Sigmoid colon (tissue), 7 donors: Measurements from ENCODE around the gene PSMG4. TPM values are rescaled to one million over a fixed set of nuclear protein-coding genes. Genes with fewer than 3 reads are reported as not detected.

ENCODE experiments used
- DNase-seq: peaks from one replicate; pipeline ENCODE4 v3.0.0-alpha.2; 2019
- H3K27ac ChIP-seq, 4 donors: fragments of 200-600 bp; sonication (generic); one replicate each; pipeline ENCODE4 v1.5.1; 2016 to 2019; ENCODE audit warnings: mild to moderate bottlenecking in 1 of 4
- H3K27me3 ChIP-seq, 3 donors: fragments of 200-600 bp; sonication (generic); one replicate each; pipeline ENCODE4 v1.5.1; 2019; ENCODE audit warnings: mild to moderate bottlenecking in 1 of 3
- H3K36me3 ChIP-seq, 4 donors: fragments of 200-600 bp; sonication (generic); one replicate each; pipeline ENCODE4 v1.5.1; 2016 to 2019
- H3K4me1 ChIP-seq, 4 donors: fragments of 200-600 bp; sonication (generic); one replicate each; pipeline ENCODE4 v1.5.1; 2017 to 2019
- H3K4me3 ChIP-seq, 4 donors: fragments of 200-600 bp; sonication (generic); one replicate each; pipeline ENCODE4 v1.5.1; 2017 to 2019; ENCODE audit warnings: mild to moderate bottlenecking in 2 of 4, moderate library complexity in 1 of 4
- H3K9me3 ChIP-seq, 4 donors: fragments of 200-600 bp in 3 of 4; sonication (generic) in 3 of 4; one replicate each; pipeline versions ENCODE4 v1.5.1 to v1.6.1; 2013 to 2019
- EP300 ChIP-seq, 4 donors: sonication (generic); formaldehyde crosslinking; IDR thresholded peaks; one replicate each; pipeline ENCODE4 v1.6.1; 2017; ENCODE audit warnings: antibody characterized with exemption in 4 of 4
- POLR2A ChIP-seq, 2 donors: fragments of 450-650 bp; IDR thresholded peaks; one replicate each; pipeline ENCODE4 v1.6.1; 2016; ENCODE audit warnings: antibody characterized with exemption in 2 of 2, mild to moderate bottlenecking in 2 of 2, moderate library complexity in 2 of 2
- POLR2AphosphoS5 ChIP-seq, 4 donors: sonication (generic); formaldehyde crosslinking; IDR thresholded peaks; one replicate each; pipeline ENCODE4 v1.6.1; 2017; ENCODE audit warnings: antibody characterized with exemption in 4 of 4
- WGBS, 2 donors: extraction: QIAGEN DNeasy Blood & Tissue Kit; methylation state at CpG; one replicate each; pipeline ENCODE4 v1.1.7; 2013; 5-methylcytosine and 5-hydroxymethylcytosine counted together
- intact Hi-C: fragments of 100-400 bp; cut with DNase I; formaldehyde crosslinking; loops from one replicate; pipeline ENCODE4 v1.15.1; 2023
- polyA plus RNA-seq, 3 donors: library from polyadenylated mRNA; stranded (reverse); fragments of 200-250 nt; gene quantifications; one replicate each; pipeline ENCODE4 v1.2.3, GENCODE V29; 2013
- total RNA-seq, 4 donors: library from RNA; depleted of rRNA; stranded (reverse); fragments of >200 nt; gene quantifications; one replicate each; pipeline ENCODE4 v1.1.0, GENCODE V29; 2016
- TF ChIP-seq, protein P1 (sequence below), 4 experiments: fragments of 450-650 bp in 3 of 4; fragments of 200-600 bp in 1 of 4; IDR thresholded peaks; one replicate each; pipeline ENCODE4 v1.5.1; 2016 to 2019; ENCODE audit warnings: antibody characterized with exemption in 4 of 4, mild to moderate bottlenecking in 3 of 4, moderate library complexity in 2 of 4
- donor health status: healthy with polysubstance abuse.
- donor health status: Bipolar disorder and iron deficiency.
- donor health status: healthy.

PSMG4 gene
- total and polyA plus RNA-seq, 7 donors = 14.6 to 39.0 (median 30.0) TPM

GRCh38 chr6:3233321-3233720, 25.4 kb upstream of the PSMG4 start:
- peaks cover 0 to 38% (median 30%) of the 10 kb centered on the region in 4 donors for H3K4me1 ChIP-seq
- no peaks in the 10 kb centered on the region for H3K9me3 ChIP-seq
- TF ChIP-seq EP300 (IDR thresholded peaks at IDR 0.05) = no peak
- no peak for TF ChIP-seq POLR2A (IDR thresholded peaks at IDR 0.05)
- no peak for TF ChIP-seq POLR2AphosphoS5 (IDR thresholded peaks at IDR 0.05)
- TF ChIP-seq, protein P1, sequence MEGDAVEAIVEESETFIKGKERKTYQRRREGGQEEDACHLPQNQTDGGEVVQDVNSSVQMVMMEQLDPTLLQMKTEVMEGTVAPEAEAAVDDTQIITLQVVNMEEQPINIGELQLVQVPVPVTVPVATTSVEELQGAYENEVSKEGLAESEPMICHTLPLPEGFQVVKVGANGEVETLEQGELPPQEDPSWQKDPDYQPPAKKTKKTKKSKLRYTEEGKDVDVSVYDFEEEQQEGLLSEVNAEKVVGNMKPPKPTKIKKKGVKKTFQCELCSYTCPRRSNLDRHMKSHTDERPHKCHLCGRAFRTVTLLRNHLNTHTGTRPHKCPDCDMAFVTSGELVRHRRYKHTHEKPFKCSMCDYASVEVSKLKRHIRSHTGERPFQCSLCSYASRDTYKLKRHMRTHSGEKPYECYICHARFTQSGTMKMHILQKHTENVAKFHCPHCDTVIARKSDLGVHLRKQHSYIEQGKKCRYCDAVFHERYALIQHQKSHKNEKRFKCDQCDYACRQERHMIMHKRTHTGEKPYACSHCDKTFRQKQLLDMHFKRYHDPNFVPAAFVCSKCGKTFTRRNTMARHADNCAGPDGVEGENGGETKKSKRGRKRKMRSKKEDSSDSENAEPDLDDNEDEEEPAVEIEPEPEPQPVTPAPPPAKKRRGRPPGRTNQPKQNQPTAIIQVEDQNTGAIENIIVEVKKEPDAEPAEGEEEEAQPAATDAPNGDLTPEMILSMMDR (IDR thresholded peaks at IDR 0.05) = no peak
- intact Hi-C loops = loop anchor here (5.0 kb wide), 2 partner anchors 106 to 166 kb away; partner anchors contain the start of gene RIPK1
- 79 to 90% methylated on average over 3 of the region's 3 CpGs for WGBS, 2 donors
- H3K27me3 ChIP-seq = peaks cover 13 to 52% (median 24%) of the 10 kb centered on the region in 3 donors
- H3K36me3 ChIP-seq = no peaks in the 10 kb centered on the region
- H3K27ac ChIP-seq = no peak overlapping the region
- no peak overlapping the region for H3K4me3 ChIP-seq
- DNase-seq = no peak

DNA sequence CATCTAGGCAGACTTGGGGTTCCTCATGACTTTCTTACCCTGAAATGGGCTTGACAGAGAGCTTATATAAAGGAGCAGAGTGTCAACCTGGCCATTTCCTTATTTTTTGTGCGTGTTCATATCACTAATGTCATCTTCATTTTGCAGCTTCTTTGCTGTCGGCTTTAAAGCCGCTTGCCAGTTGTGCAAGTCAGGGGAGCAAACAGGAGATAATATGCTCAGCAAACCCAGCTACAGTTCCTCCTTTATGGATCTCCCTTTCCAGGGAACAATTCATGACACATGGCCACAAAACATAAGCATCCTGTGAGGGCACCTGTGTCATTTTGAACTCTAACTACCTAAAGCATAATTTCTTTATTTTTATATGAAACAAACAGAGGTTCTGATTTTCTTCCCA, 24.8 kb upstream of the PSMG4 start:
- DNase-seq = no peak
- intact Hi-C loops = loop anchor here (5.0 kb wide), 2 partner anchors 107 to 167 kb away; partner anchors contain the start of gene RIPK1
- H3K9me3 ChIP-seq = no peaks in the 10 kb centered on the region
- TF ChIP-seq EP300 (IDR thresholded peaks at IDR 0.05) (no peak), POLR2A (IDR thresholded peaks at IDR 0.05) (no peak), POLR2AphosphoS5 (IDR thresholded peaks at IDR 0.05) (no peak)
- TF ChIP-seq, protein P1 (IDR thresholded peaks at IDR 0.05) = no peak
- H3K27me3 ChIP-seq = peaks cover 11 to 46% (median 18%) of the 10 kb centered on the region in 3 donors
- 75 to 81% methylated on average over 3 of the region's 3 CpGs for WGBS, 2 donors
- no peaks in the 10 kb centered on the region for H3K36me3 ChIP-seq
- H3K4me1 ChIP-seq = peaks cover 0 to 32% (median 24%) of the 10 kb centered on the region in 4 donors
- H3K27ac ChIP-seq = no peak overlapping the region
- H3K4me3 ChIP-seq = no peak overlapping the region

DNA sequence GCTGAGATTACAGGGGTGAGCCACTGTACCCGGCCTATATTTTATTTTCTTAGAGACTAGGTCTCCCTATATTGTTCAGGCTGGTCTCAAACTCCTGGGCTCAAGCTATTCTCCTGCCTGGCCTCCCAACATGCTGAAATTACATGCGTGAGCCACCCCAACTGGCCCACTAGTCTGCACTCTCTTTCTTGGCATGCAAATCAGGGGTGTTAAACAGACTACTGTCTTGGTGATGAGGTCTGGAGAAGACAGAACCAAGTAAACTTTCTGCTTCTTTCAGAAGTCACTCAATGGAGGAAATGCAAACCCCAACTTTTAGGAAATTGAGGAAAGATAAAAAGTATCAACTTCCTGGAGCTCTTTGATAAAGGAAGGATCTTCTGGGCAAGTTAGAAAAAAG, 23.3 kb upstream of the PSMG4 start:
- intact Hi-C loops = no loop called here
- peaks cover 3 to 31% (median 5%) of the 10 kb centered on the region in 3 donors for H3K27me3 ChIP-seq
- TF ChIP-seq POLR2A (IDR thresholded peaks at IDR 0.05) = no peak
- no peak for TF ChIP-seq POLR2AphosphoS5 (IDR thresholded peaks at IDR 0.05)
- TF ChIP-seq, protein P1 (IDR thresholded peaks at IDR 0.05) = no peak
- no peak for TF ChIP-seq EP300 (IDR thresholded peaks at IDR 0.05)
- peaks cover 0 to 16% (median 11%) of the 10 kb centered on the region in 4 donors for H3K4me1 ChIP-seq
- DNase-seq = no peak
- no peaks in the 10 kb centered on the region for H3K9me3 ChIP-seq
- no peaks in the 10 kb centered on the region for H3K36me3 ChIP-seq
- 89 to 92% methylated on average over 2 of the region's 2 CpGs for WGBS, 2 donors
- H3K4me3 ChIP-seq = no peak overlapping the region
- H3K27ac ChIP-seq = no peak overlapping the region

DNA sequence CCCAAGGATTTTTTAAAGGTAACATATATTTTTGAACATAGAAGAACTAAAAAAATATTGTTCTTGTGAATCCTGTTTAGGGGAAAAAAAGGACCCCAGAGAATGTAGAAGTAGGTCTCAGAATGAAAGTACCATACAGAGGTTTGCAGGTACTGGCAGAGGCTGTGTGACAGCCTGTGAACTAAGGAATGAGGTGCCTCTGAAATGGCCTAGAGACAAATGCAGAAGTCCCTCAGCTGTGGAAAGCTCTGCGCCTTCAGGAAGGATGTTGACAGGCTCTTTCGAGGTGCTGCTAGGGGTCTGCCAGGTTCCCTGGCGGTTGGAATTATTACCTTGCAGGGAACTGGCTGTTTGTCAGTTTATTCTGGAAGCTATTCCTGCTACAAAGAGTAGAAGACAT, 22.7 kb upstream of the PSMG4 start:
- no peak for DNase-seq
- peaks cover 0 to 25% (median 5%) of the 10 kb centered on the region in 3 donors for H3K27me3 ChIP-seq
- no peaks in the 10 kb centered on the region for H3K9me3 ChIP-seq
- TF ChIP-seq EP300 (IDR thresholded peaks at IDR 0.05) = no peak
- TF ChIP-seq POLR2AphosphoS5 (IDR thresholded peaks at IDR 0.05) = no peak
- TF ChIP-seq, protein P1 (IDR thresholded peaks at IDR 0.05) = no peak
- no peak for TF ChIP-seq POLR2A (IDR thresholded peaks at IDR 0.05)
- no peaks in the 10 kb centered on the region for H3K36me3 ChIP-seq
- no peak overlapping the region for H3K4me3 ChIP-seq
- WGBS, 2 donors = 55 to 86% methylated on average over 3 of the region's 3 CpGs
- no peak overlapping the region for H3K27ac ChIP-seq
- intact Hi-C loops = no loop called here
- peaks cover 0 to 11% (median 6%) of the 10 kb centered on the region in 4 donors for H3K4me1 ChIP-seq
